Stomach (tissue), 9 donors: ENCODE data around the gene FAHD1. TPM values are rescaled to one million over a fixed set of nuclear protein-coding genes. Genes with fewer than 3 reads are reported as not detected.

Source experiments
- DNase-seq, 2 donors: peaks; one replicate each; pipeline versions ENCODE4 v3.0.0 to v3.0.0-alpha.2; 2013 to 2019
- H3K27ac ChIP-seq, 5 donors: fragments of 200-600 bp in 4 of 5; sonication (generic) in 4 of 5; one replicate each; pipeline ENCODE4 v1.5.1; 2013 to 2019; ENCODE audit warnings: mild to moderate bottlenecking in 1 of 5, moderate library complexity in 1 of 5
- H3K27me3 ChIP-seq, 3 donors: fragments of 200-600 bp; sonication (generic); one replicate each; pipeline ENCODE4 v1.5.1; 2017 to 2019; ENCODE audit warnings: mixed run types in 1 of 3
- H3K36me3 ChIP-seq, 4 donors: fragments of 200-600 bp; sonication (generic); 1 replicate in 3 of 4; 2 replicates in 1 of 4; pipeline ENCODE4 v1.5.1; 2016 to 2019
- H3K4me1 ChIP-seq, 4 donors: fragments of 200-600 bp; sonication (generic); one replicate each; pipeline ENCODE4 v1.5.1; 2016 to 2019
- H3K4me3 ChIP-seq, 4 donors: fragments of 200-600 bp; sonication (generic) in 3 of 4; one replicate each; pipeline ENCODE4 v1.5.1; 2016 to 2019; ENCODE audit warnings: mild to moderate bottlenecking in 1 of 4
- H3K9me3 ChIP-seq, 4 donors: fragments of 200-600 bp; sonication (generic); one replicate each; pipeline ENCODE4 v1.5.1; 2016 to 2019
- CTCF ChIP-seq, 7 experiments: fragments of 450-650 bp in 4 of 7; fragments of 200-600 bp in 3 of 7; sonication (generic) in 3 of 7; IDR thresholded peaks; one replicate each; pipeline ENCODE4 v1.5.1; 2016 to 2019; ENCODE audit warnings: antibody characterized with exemption in 7 of 7, control low read depth in 2 of 7, mild to moderate bottlenecking in 1 of 7
- EP300 ChIP-seq: sonication (generic); formaldehyde crosslinking; IDR thresholded peaks from one replicate; pipeline ENCODE4 v1.6.1; 2017; ENCODE audit warnings: antibody characterized with exemption
- POLR2A ChIP-seq, 4 donors: fragments of 450-650 bp; IDR thresholded peaks; one replicate each; pipeline ENCODE4 v1.6.1; 2016; ENCODE audit warnings: antibody characterized with exemption in 4 of 4, control low read depth in 2 of 4, mild to moderate bottlenecking in 1 of 4, moderate library complexity in 1 of 4
- POLR2AphosphoS5 ChIP-seq, 3 donors: sonication (generic); formaldehyde crosslinking; IDR thresholded peaks; one replicate each; pipeline ENCODE4 v1.6.1; 2016; ENCODE audit warnings: antibody characterized with exemption in 3 of 3
- WGBS, 5 donors: extraction: QIAGEN DNeasy Blood & Tissue Kit in 3 of 5; methylation state at CpG; one replicate each; pipeline versions ENCODE4 v1.1.5 to v1.1.7; 2013 to 2018; 5-methylcytosine and 5-hydroxymethylcytosine counted together
- intact Hi-C: fragments of 100-400 bp; cut with DNase I; formaldehyde crosslinking; loops from one replicate; pipeline ENCODE4 v1.15.1; 2023; ENCODE audit warnings: low total_unique reads
- polyA plus RNA-seq, 3 donors: library from polyadenylated mRNA; stranded (reverse); fragments of 200-250 nt; gene quantifications; one replicate each; pipeline ENCODE4 v1.2.3, GENCODE V29; 2013
- total RNA-seq, 5 donors: library from RNA; depleted of rRNA; stranded (reverse); fragments of >200 nt; gene quantifications; one replicate each; pipeline versions ENCODE4 v1.1.0 to v1.2.3, GENCODE V29; 2014 to 2016
- donor health status: healthy with polysubstance abuse.
- donor health status: Bipolar disorder and iron deficiency.
- donor health status: healthy.

Gene FAHD1
- total and polyA plus RNA-seq, 8 donors, result 15.4 to 484 (median 29.7) TPM

DNA sequence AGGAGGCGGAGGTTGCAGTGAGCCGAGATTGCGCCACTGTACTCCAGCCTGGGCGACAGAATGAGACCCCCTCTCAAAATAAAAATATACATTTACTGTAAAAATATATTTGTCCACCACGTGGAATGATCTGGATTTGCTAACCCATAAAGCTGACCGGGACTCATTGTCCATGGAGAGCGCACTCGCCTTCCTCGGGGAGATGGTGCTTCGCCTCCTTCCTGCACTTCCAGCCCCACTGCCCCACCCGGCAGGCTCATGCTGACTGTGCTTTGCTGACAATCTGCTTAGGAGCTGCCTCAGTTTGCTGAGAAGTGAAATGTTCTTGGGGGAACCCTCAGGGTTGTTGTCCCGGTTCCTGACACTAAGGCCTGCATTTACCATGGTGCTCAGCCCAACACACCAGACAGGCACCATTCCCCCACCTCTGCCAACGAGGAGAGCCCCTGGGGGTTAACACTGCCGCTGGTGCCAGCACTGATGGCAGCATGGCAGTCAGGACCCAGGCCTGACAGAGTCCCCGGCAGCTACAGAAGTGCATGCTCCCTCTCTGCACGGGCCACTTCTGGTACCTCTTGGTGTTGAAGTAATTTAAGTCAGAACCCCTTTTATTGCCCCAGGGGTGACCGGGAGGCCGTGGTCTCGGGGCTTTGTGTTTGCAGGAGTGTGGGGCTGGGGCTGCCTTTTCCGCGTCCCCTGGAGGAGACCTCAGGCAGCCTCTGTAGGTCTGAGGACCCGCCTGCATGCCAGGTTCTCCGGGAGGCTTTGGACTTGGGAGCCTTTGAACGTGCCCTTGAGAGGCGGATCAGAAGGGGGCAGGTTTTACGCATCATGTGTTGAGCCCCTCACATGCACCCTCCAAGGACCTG is 41.8 kb upstream of the FAHD1 start:
- H3K4me1 ChIP-seq, result peaks cover 35 to 57% (median 53%) of the 10 kb centered on the region in 4 donors
- intact Hi-C loops, result no loop called here
- no peak overlapping the region for H3K27ac ChIP-seq
- TF ChIP-seq POLR2AphosphoS5 (IDR thresholded peaks at IDR 0.05), result no peak
- TF ChIP-seq POLR2A (IDR thresholded peaks at IDR 0.05), result no peak
- no peak for TF ChIP-seq CTCF (IDR thresholded peaks at IDR 0.05)
- TF ChIP-seq EP300, result no peak
- no peak overlapping the region for H3K4me3 ChIP-seq
- no peaks in the 10 kb centered on the region for H3K9me3 ChIP-seq
- DNase-seq, result peak in 1 of 2 donors; percentile 2
- WGBS, 5 donors, result 85 to 89% (median 86%) methylated on average over 25 to 26 of the region's 26 CpGs
- no peaks in the 10 kb centered on the region for H3K27me3 ChIP-seq
- H3K36me3 ChIP-seq, result peaks cover 24 to 62% (median 61%) of the 10 kb centered on the region in 4 donors

GRCh38 chr16:1785846-1786170 is 41.2 kb upstream of the FAHD1 start:
- intact Hi-C loops, result no loop called here

DNA sequence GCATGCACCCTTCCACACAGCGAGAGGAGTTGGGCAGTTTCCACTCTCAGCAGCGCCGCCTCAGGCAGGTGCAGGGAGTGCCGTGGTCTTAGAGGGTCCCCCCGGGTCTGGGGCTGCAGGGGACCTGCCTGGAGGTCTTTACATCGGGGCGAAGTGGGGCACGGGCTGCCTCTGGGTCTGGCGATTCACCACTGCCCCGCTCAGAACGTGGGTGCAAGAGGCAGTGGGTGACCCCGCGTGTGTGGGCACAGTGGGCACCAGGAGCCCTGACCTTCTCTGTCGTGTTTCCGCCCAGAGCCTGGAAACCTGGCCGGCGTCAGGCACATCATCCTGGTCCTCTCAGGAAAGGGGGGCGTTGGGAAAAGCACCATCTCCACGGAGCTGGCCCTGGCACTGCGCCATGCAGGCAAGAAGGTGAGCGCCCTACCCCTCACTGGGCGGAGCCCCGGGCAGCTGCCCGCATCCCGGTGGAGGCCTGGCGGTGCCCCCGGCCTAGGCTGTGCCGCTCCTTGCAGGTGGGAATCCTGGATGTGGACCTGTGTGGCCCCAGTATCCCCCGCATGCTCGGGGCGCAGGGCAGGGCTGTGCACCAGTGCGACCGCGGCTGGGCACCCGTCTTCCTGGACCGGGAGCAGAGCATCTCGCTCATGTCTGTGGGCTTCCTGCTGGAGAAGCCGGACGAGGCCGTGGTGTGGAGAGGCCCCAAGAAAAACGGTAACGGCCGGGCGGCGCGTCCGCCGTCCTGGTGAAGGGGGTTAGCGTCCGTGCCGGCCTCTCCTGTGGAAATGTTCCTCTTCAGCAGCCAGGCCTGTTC is 40.6 kb upstream of the FAHD1 start:
- Histone ChIP-seq H3K4me3 (no peak overlapping the region), H3K4me1 (peaks cover 27 to 44% (median 41%) of the 10 kb centered on the region in 4 donors), H3K27me3 (no peaks in the 10 kb centered on the region), H3K27ac (no peak overlapping the region), H3K36me3 (peaks cover 17 to 65% (median 64%) of the 10 kb centered on the region in 4 donors), H3K9me3 (no peaks in the 10 kb centered on the region)
- intact Hi-C loops, result no loop called here
- peak in 1 of 2 donors; percentile 8 for DNase-seq
- WGBS, 5 donors, result 82 to 93% (median 87%) methylated on average over 23 to 51 of the region's 51 CpGs
- no peak for TF ChIP-seq CTCF (IDR thresholded peaks at IDR 0.05)
- no peak for TF ChIP-seq POLR2A (IDR thresholded peaks at IDR 0.05)
- no peak for TF ChIP-seq POLR2AphosphoS5 (IDR thresholded peaks at IDR 0.05)
- no peak for TF ChIP-seq EP300

More at GRCh38 chr16:1785846-1786170, 41.2 kb upstream of the FAHD1 start:
- no peak overlapping the region for H3K27ac ChIP-seq
- H3K4me1 ChIP-seq, result peaks cover 33 to 51% (median 48%) of the 10 kb centered on the region in 4 donors
- H3K9me3 ChIP-seq, result no peaks in the 10 kb centered on the region
- DNase-seq, result peak in 1 of 2 donors; percentile 4
- no peaks in the 10 kb centered on the region for H3K27me3 ChIP-seq
- H3K4me3 ChIP-seq, result no peak overlapping the region
- WGBS, 5 donors, result 84 to 88% (median 85%) methylated on average over 10 to 14 of the region's 14 CpGs
- peaks cover 18 to 62% (median 61%) of the 10 kb centered on the region in 4 donors for H3K36me3 ChIP-seq
- TF ChIP-seq CTCF (IDR thresholded peaks at IDR 0.05) (no peak), POLR2AphosphoS5 (IDR thresholded peaks at IDR 0.05) (no peak), EP300 (no peak), POLR2A (IDR thresholded peaks at IDR 0.05) (no peak)

GRCh38 chr16:1787056-1787321 is 40.0 kb upstream of the FAHD1 start:
- H3K4me3 ChIP-seq, result no peak overlapping the region
- peak in 1 of 2 donors; percentile 0 for DNase-seq
- H3K27me3 ChIP-seq, result no peaks in the 10 kb centered on the region
- intact Hi-C loops, result no loop called here
- peaks cover 23 to 39% (median 36%) of the 10 kb centered on the region in 4 donors for H3K4me1 ChIP-seq
- H3K36me3 ChIP-seq, result peaks cover 17 to 70% (median 69%) of the 10 kb centered on the region in 4 donors
- TF ChIP-seq CTCF (IDR thresholded peaks at IDR 0.05), result no peak
- no peak for TF ChIP-seq EP300
- TF ChIP-seq POLR2AphosphoS5 (IDR thresholded peaks at IDR 0.05), result no peak
- TF ChIP-seq POLR2A (IDR thresholded peaks at IDR 0.05), result no peak
- H3K27ac ChIP-seq, result no peak overlapping the region
- no peaks in the 10 kb centered on the region for H3K9me3 ChIP-seq
- 80 to 94% (median 88%) methylated on average over 3 to 6 of the region's 6 CpGs for WGBS, 5 donors
